IMR-90 (cell line): Measurements from ENCODE around the gene KLC1. TPM values are rescaled to one million over a fixed set of nuclear protein-coding genes. Genes with fewer than 3 reads are reported as not detected.
A peak's percentile ranks its signal among the peaks of the same experiment; 100 is the strongest.

Experiments used
- ATAC-seq: fragments of 200-7000 bp; cut with Tn5 transposase; 2 replicates; pipeline ENCODE4 v1.9.1; 2020; ENCODE audit warnings: low read depth, mild to moderate bottlenecking, moderate library complexity
- BruUV-seq: library from RNA; stranded (reverse); fragments of 400-500 nt; replicated peaks from 2 replicates; lab custom pipeline; 2021; lab: Mats Ljungman, UMichigan
- CTCF ChIA-PET: fragments of 300-600 bp; formaldehyde crosslinking; extraction: SDS; loops from one replicate; lab custom pipeline; 2021; ENCODE audit warnings: antibody characterized with exemption; lab: Yijun Ruan, JAX
- POLR2A ChIA-PET: fragments of 300-600 bp; sonication (Branson Sonifier 250); formaldehyde crosslinking; loops from one replicate; lab custom pipeline; 2022; ENCODE audit warnings: antibody characterized with exemption; ENCODE audit not compliant: unreplicated experiment; lab: Charles Lee
- DNase-seq: peaks from one replicate; pipeline ENCODE4 v3.0.0; 2013
- H2AFZ ChIP-seq: replicated peaks from 2 replicates; pipeline ENCODE3; 2013; ENCODE audit warnings: low read length, mild to moderate bottlenecking; ENCODE audit not compliant: poor library complexity
- H2AK5ac ChIP-seq: 2 replicates; pipeline ENCODE4 v1.6.1; 2013; ENCODE audit warnings: low read depth, low read length, inconsistent platforms
- H2AK9ac ChIP-seq: replicated peaks from 2 replicates; pipeline ENCODE3; 2013; ENCODE audit warnings: mild to moderate bottlenecking, low read depth, low read length, moderate library complexity; ENCODE audit not compliant: poor library complexity
- H2BK120ac ChIP-seq: 2 replicates; pipeline ENCODE4 v1.6.1; 2013; ENCODE audit warnings: low read depth, low read length, inconsistent platforms
- H2BK15ac ChIP-seq: 3 replicates; pipeline ENCODE4 v1.6.1; 2013; ENCODE audit warnings: low read depth, low read length, inconsistent platforms
- H2BK20ac ChIP-seq: 2 replicates; pipeline ENCODE4 v1.6.1; 2013; ENCODE audit warnings: low read depth, mild to moderate bottlenecking, inconsistent platforms, low read length, moderate library complexity
- H2BK5ac ChIP-seq: 2 replicates; pipeline ENCODE4 v1.6.1; 2013; ENCODE audit warnings: mild to moderate bottlenecking, low read depth, low read length, inconsistent platforms; ENCODE audit not compliant: poor library complexity, severe bottlenecking
- H3K14ac ChIP-seq: replicated peaks from 2 replicates; pipeline ENCODE4 v1.6.1; 2013; ENCODE audit warnings: low read depth, low read length, inconsistent platforms
- H3K18ac ChIP-seq: 2 replicates; pipeline ENCODE4 v1.6.1; 2013; ENCODE audit warnings: low read depth, low read length, control low read depth
- H3K23ac ChIP-seq: 2 replicates; pipeline ENCODE4 v1.6.1; 2013; ENCODE audit warnings: low read depth, low read length, inconsistent platforms
- H3K27ac ChIP-seq: 2 replicates; pipeline ENCODE4 v1.5.1; 2013; ENCODE audit warnings: mild to moderate bottlenecking, control low read depth, low read length; ENCODE audit not compliant: insufficient read depth
- H3K27me3 ChIP-seq: 2 replicates; pipeline ENCODE4 v1.6.1; 2013; ENCODE audit warnings: low read length; ENCODE audit not compliant: control insufficient read depth, insufficient read depth
- H3K36me3 ChIP-seq: 2 replicates; pipeline ENCODE4 v1.6.1; 2013; ENCODE audit warnings: low read length, mixed read lengths; ENCODE audit not compliant: control insufficient read depth, insufficient read depth
- H3K4ac ChIP-seq: 2 replicates; pipeline ENCODE4 v1.6.1; 2013; ENCODE audit warnings: low read depth, low read length, inconsistent platforms
- H3K4me1 ChIP-seq: 2 replicates; pipeline ENCODE4 v1.6.1; 2013; ENCODE audit warnings: low read length, mixed read lengths; ENCODE audit not compliant: control insufficient read depth, insufficient read depth
- H3K4me2 ChIP-seq: 2 replicates; pipeline ENCODE4 v1.6.1; 2013; ENCODE audit warnings: low read depth, mild to moderate bottlenecking, control low read depth, low read length, moderate library complexity
- H3K4me3 ChIP-seq: 2 replicates; pipeline ENCODE4 v1.5.1; 2013; ENCODE audit warnings: low read depth, mild to moderate bottlenecking, control low read depth, low read length, moderate library complexity; ENCODE audit not compliant: insufficient read depth
- H3K56ac ChIP-seq: 2 replicates; pipeline ENCODE4 v1.6.1; 2013; ENCODE audit warnings: low read length, inconsistent platforms; ENCODE audit not compliant: insufficient read depth; ENCODE audit errors: extremely low read depth
- H3K79me1 ChIP-seq, 2 experiments: 2 replicates each; pipeline ENCODE4 v1.6.1; 2013; ENCODE audit warnings: low read length in 2 of 2, inconsistent platforms in 1 of 2, low read depth in 1 of 2
- H3K9ac ChIP-seq: 2 replicates; pipeline ENCODE4 v1.6.1; 2013; ENCODE audit warnings: low read depth, low read length, control low read depth
- H3K9me1 ChIP-seq: 2 replicates; pipeline ENCODE4 v1.6.1; 2013; ENCODE audit warnings: low read length, inconsistent platforms; ENCODE audit not compliant: insufficient read depth
- H3K9me3 ChIP-seq: 2 replicates; pipeline ENCODE4 v1.6.1; 2013; ENCODE audit warnings: low read length; ENCODE audit not compliant: control insufficient read depth, insufficient read depth
- H4K20me1 ChIP-seq: 2 replicates; pipeline ENCODE4 v1.6.1; 2013; ENCODE audit warnings: low read length, inconsistent platforms; ENCODE audit not compliant: insufficient read depth
- H4K5ac ChIP-seq: 2 replicates; pipeline ENCODE4 v1.6.1; 2013; ENCODE audit warnings: mild to moderate bottlenecking, low read depth, low read length, control low read depth
- H4K8ac ChIP-seq, 2 experiments: 2 replicates each; pipeline ENCODE4 v1.6.1; 2013; ENCODE audit warnings: low read depth in 2 of 2, low read length in 2 of 2, control low read depth in 1 of 2, inconsistent platforms in 1 of 2
- H4K91ac ChIP-seq: 2 replicates; pipeline ENCODE4 v1.6.1; 2013; ENCODE audit warnings: low read depth, low read length, inconsistent platforms; ENCODE audit not compliant: insufficient read depth
- BHLHE40 ChIP-seq: fragments of 150-350 bp; IDR thresholded peaks from 2 replicates; pipeline ENCODE4 v1.6.1; 2016; ENCODE audit warnings: mild to moderate bottlenecking, low read depth, low read length
- CHD1 ChIP-seq: IDR thresholded peaks from 2 replicates; pipeline ENCODE4 v1.6.1; 2012; ENCODE audit warnings: low read depth, low read length, improper control_type of control experiment
- WGBS, 2 experiments: methylation state at CpG; one replicate each; pipeline versions ENCODE4 v1.1.5 to v1.1.7; 2013; ENCODE audit warnings: missing lambda C conversion rate in 2 of 2; ENCODE audit not compliant: insufficient read length in 1 of 2; ENCODE audit errors: extremely low coverage in 2 of 2; 5-methylcytosine and 5-hydroxymethylcytosine counted together
- dilution Hi-C: fragments of 300-500 bp; cut with HindIII; formaldehyde crosslinking; loops from one replicate; pipeline ENCODE4 v1.14.3; 2018; ENCODE audit warnings: low sequenced_read_pairs; ENCODE audit not compliant: unreplicated experiment
- in situ Hi-C: fragments of 300-500 bp; cut with MboI; formaldehyde crosslinking; loops from 3 replicates; pipeline ENCODE4 v1.14.3; 2019; ENCODE audit warnings: low sequenced_read_pairs, inconsistent platforms, mixed read lengths
- intact Hi-C: fragments of 100-400 bp; cut with micrococcal nuclease; formaldehyde crosslinking; loops from 2 replicates; pipeline ENCODE4 v1.10.0; 2022
- polyA plus RNA-seq, 3 experiments: library from polyadenylated mRNA; depleted of rRNA; stranded (reverse); fragments of >200 nt; gene quantifications; 2 replicates each; pipeline ENCODE4 v1.2.3, GENCODE V29; 2012; ENCODE audit warnings: low replicate concordance in 1 of 3
- total RNA-seq: library from RNA; depleted of rRNA; stranded (reverse); fragments of >200 nt; gene quantifications from 2 replicates; pipeline ENCODE4 v1.2.3, GENCODE V29; 2012

The KLC1 gene
- total and polyA plus RNA-seq, 2 of the 4 experiments (the other 2 are of a cell fraction): 101 to 157 TPM

GRCh38 chr14:103594265-103594664 lies 34.7 kb upstream of the KLC1 start:
- Histone ChIP-seq H3K9ac (0 out of 2 replicates have a peak overlapping the region, but pooled peaks have one; percentile 1), H3K9me1 (peaks cover 9% of the 10 kb centered on the region), H3K9me3 (no peaks in the 10 kb centered on the region), H2AK9ac (peak overlapping the region; percentile 87), H3K4me2 (no peak overlapping the region), H3K4ac (peak overlapping the region; percentile 60), H3K18ac (no peak overlapping the region), H3K56ac (no peak overlapping the region), H3K27ac (0 out of 2 replicates have a peak overlapping the region, but pooled peaks have one; percentile 2), H2AFZ (peak overlapping the region; percentile 75), H3K36me3 (peaks cover 6% of the 10 kb centered on the region), H4K91ac (peak overlapping the region; percentile 45), H4K8ac (peak overlapping the region in 1 of 2 experiments; percentile 74; a peak in 2 of 4 replicates), H3K14ac (no peak overlapping the region; the same call in 1 of the 2 replicates), H3K79me1 (peaks cover 0 to 22% of the 10 kb centered on the region in 2 experiments; a peak in 2 of 4 replicates), H3K4me3 (no peak overlapping the region), H4K5ac (no peak overlapping the region), H2BK15ac (no peak overlapping the region), H3K23ac (no peak overlapping the region; the same call in 1 of the 2 replicates), H2BK20ac (no peak overlapping the region), H4K20me1 (peaks cover 8% of the 10 kb centered on the region), H3K27me3 (no peaks in the 10 kb centered on the region), H2BK5ac (peak overlapping the region; percentile 20), H2AK5ac (no peak overlapping the region), H3K4me1 (peaks cover 14% of the 10 kb centered on the region), H2BK120ac (0 out of 2 replicates have a peak overlapping the region, but pooled peaks have one; percentile 27)
- in situ Hi-C loops: no loop called here
- dilution Hi-C loops: no loop called here
- BruUV-seq: no TSS peak
- ATAC-seq (peak; percentile 10; the same call in 1 of the 2 replicates), DNase-seq (peak; percentile 74)
- CTCF ChIA-PET: interaction anchor here (0.6 to 1.2 kb wide), 2 partner anchors 30 to 45 kb away, joined by 4 to 5 read pairs; no protein-coding TSS in a partner anchor
- intact Hi-C loops: loop anchor here (2.0 kb wide), 1 partner anchor 31 kb away; the partner anchor contains the start of genes BAG5 and COA8
- 40% methylated on average over 2 of the region's 11 CpGs; no CpG with 5 or more reads in 1 of the 2 experiments for WGBS, 2 experiments
- no peak for TF ChIP-seq CHD1
- peak; percentile 40; the same call in 1 of the 2 replicates for TF ChIP-seq BHLHE40
- POLR2A ChIA-PET: no interaction called here
